Adrenal gland (tissue), 5 donors: ENCODE measurements around the gene MED26.

ENCODE experiments used
- CTCF ChIP-seq, 6 experiments: fragments of 450-650 bp in 4 of 6; fragments of 200-600 bp in 2 of 6; sonication (generic) in 1 of 6; IDR thresholded peaks; 1 replicate in 5 of 6; 2 replicates in 1 of 6; pipeline versions ENCODE4 v1.5.1 to v1.8.0; 2016 to 2021; ENCODE audit warnings: antibody characterized with exemption in 6 of 6, mild to moderate bottlenecking in 2 of 6, moderate library complexity in 1 of 6
- POLR2A ChIP-seq, 2 donors: fragments of 450-650 bp; IDR thresholded peaks; one replicate each; pipeline ENCODE4 v1.6.1; 2017; ENCODE audit warnings: antibody characterized with exemption in 2 of 2, mild to moderate bottlenecking in 2 of 2, moderate library complexity in 1 of 2
- donor health status: DM: no; HTN: no; CAD: no.

- TF ChIP-seq CTCF (IDR thresholded peaks at IDR 0.05): no peak
- no peak for TF ChIP-seq POLR2A (IDR thresholded peaks at IDR 0.05)
Observed at GRCh38 chr19:16562608-16563025, 65.4 kb downstream of the MED26 start.
